Measurements from ENCODE around the gene FTCDNL1.

Gene FTCDNL1

DNA sequence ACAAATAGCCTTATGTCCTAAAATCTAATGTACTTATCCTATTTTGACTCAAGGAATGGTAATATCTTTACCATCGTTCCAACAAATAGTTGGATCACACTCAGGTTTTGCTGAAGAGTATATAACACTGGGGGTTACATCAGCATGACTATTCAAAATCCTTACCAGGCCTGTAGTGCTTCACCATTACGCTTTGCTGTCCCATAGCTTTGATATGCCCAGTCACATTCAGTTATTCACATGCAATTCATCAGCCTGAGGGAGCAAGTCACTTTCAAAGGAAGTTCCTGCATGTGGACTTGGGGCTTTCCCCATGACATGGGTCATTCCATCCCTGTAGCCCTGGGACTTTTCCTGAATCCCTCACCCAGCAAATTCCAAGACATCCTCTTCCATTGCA, 39.6 kb downstream of the FTCDNL1 start:
- H3K27ac ChIP-seq, result no peak overlapping the region
- no peak overlapping the region for H3K4me3 ChIP-seq
- no peaks in the 10 kb centered on the region for H3K9me3 ChIP-seq (ENCODE audit: low read depth, low read length)
- H3K36me3 ChIP-seq (ENCODE audit: insufficient read depth, low read length), result no peaks in the 10 kb centered on the region
- H3K9ac ChIP-seq (ENCODE audit: insufficient read length), result no peak overlapping the region
- DNase-seq (ENCODE audit: low read depth, low spot score), result no peak
- TF ChIP-seq EZH2 (IDR thresholded peaks at IDR 0.05) (no peak), FOXP2 (optimal IDR thresholded peaks at IDR 0.05; ENCODE audit: control extremely low read depth, extremely low read length, insufficient read depth) (no peak), POLR2AphosphoS5 (IDR thresholded peaks at IDR 0.05; ENCODE audit: borderline replicate concordance, low read depth, low read length) (no peak)

DNA sequence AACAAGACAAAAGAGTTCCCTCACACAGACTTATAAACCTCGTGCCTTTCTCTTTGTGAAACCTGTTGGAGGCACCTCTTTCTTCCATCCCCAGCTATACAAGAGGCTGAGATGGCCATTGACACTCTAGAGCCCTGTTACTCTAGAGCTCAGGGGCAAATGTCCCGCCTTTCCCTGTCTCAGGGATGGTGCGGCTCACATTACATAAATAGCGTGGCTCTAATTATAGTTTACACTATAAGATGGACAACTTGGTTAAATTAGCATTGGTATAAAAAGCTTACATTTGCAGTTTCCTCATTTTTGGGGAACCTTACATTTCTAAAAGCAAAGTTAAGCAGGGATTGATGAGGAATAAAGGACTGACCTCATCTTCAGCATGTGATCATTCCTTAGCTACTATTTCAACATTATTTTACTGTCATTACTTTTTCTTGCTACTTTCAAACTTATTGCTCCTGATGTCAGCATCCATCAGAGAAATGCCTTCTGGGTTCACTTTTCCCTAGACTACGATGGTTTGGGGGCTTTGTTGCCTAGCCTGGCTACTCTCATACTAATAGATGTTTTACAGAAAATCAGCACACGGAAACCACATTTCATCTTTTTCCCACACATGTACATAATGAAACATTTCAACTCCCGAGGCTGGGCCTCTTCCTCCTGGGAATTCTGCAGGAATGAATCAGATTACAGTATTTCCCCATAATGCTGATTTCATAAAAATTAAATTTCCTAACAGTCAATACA, 40.4 kb downstream of the FTCDNL1 start:
- Histone ChIP-seq H3K4me3 (no peak overlapping the region), H3K9ac (ENCODE audit: insufficient read length) (no peak overlapping the region), H3K36me3 (ENCODE audit: insufficient read depth, low read length) (no peaks in the 10 kb centered on the region), H3K9me3 (ENCODE audit: low read depth, low read length) (no peaks in the 10 kb centered on the region), H3K27ac (no peak overlapping the region)
- DNase-seq (ENCODE audit: low read depth, low spot score), result no peak
- no peak for TF ChIP-seq POLR2AphosphoS5 (IDR thresholded peaks at IDR 0.05; ENCODE audit: borderline replicate concordance, low read depth, low read length)
- no peak for TF ChIP-seq FOXP2 (optimal IDR thresholded peaks at IDR 0.05; ENCODE audit: control extremely low read depth, extremely low read length, insufficient read depth)
- no peak for TF ChIP-seq EZH2 (IDR thresholded peaks at IDR 0.05)

DNA sequence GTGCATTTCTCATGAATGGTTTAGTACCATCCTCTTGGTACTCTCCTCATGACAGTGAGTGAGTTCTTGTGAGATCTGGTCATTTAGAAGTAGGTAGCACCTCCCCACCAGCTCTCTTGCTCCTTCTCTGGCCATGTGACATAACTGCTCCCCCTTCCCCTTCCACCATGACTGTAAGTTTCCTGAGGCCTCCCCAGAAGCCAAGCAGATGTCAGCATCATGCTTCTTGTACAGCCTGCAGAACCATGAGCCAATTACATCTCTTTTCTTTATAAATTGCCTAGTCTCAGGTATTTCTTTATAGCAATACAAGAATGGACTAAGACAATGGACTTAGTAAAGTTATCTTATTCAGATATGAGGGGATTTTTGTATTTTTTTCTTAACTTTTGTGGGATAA, 43.0 kb downstream of the FTCDNL1 start:
- no peak for DNase-seq (ENCODE audit: low read depth, low spot score)
- no peak for TF ChIP-seq EZH2 (IDR thresholded peaks at IDR 0.05)
- no peak for TF ChIP-seq FOXP2 (optimal IDR thresholded peaks at IDR 0.05; ENCODE audit: control extremely low read depth, extremely low read length, insufficient read depth)
- TF ChIP-seq POLR2AphosphoS5 (IDR thresholded peaks at IDR 0.05; ENCODE audit: borderline replicate concordance, low read depth, low read length), result no peak

DNA sequence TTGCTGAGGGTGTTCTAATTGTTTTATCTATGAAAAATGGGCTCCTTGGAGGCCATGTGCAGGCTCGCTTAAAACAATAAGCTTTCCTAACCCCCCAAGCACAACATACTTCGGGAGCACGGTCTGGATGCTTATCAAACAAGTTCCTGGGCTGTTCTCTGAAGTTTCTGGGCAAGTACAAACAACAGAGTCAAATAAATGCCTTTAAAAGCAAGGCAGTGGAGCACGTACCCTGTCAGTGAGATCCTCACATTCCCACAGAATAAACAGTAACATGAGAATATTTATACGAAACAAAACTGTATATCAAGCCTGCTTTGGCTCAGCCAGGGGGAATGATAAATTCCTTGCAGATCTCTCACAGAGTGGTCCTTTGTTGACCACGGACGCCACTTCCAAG, 44.8 kb downstream of the FTCDNL1 start:
- Histone ChIP-seq H3K9ac (ENCODE audit: insufficient read length) (no peak overlapping the region), H3K4me3 (no peak overlapping the region), H3K27ac (no peak overlapping the region), H3K36me3 (ENCODE audit: insufficient read depth, low read length) (no peaks in the 10 kb centered on the region), H3K9me3 (ENCODE audit: low read depth, low read length) (no peaks in the 10 kb centered on the region)
- TF ChIP-seq EZH2 (IDR thresholded peaks at IDR 0.05), result no peak
- no peak for TF ChIP-seq POLR2AphosphoS5 (IDR thresholded peaks at IDR 0.05; ENCODE audit: borderline replicate concordance, low read depth, low read length)
- TF ChIP-seq FOXP2 (optimal IDR thresholded peaks at IDR 0.05; ENCODE audit: control extremely low read depth, extremely low read length, insufficient read depth), result no peak
- DNase-seq (ENCODE audit: low read depth, low spot score), result no peak

More for the DNA sequence above, 43.0 kb downstream of the FTCDNL1 start:
- Histone ChIP-seq H3K4me3 (no peak overlapping the region), H3K36me3 (ENCODE audit: insufficient read depth, low read length) (no peaks in the 10 kb centered on the region), H3K27ac (no peak overlapping the region), H3K9ac (ENCODE audit: insufficient read length) (no peak overlapping the region), H3K9me3 (ENCODE audit: low read depth, low read length) (no peaks in the 10 kb centered on the region)

DNA sequence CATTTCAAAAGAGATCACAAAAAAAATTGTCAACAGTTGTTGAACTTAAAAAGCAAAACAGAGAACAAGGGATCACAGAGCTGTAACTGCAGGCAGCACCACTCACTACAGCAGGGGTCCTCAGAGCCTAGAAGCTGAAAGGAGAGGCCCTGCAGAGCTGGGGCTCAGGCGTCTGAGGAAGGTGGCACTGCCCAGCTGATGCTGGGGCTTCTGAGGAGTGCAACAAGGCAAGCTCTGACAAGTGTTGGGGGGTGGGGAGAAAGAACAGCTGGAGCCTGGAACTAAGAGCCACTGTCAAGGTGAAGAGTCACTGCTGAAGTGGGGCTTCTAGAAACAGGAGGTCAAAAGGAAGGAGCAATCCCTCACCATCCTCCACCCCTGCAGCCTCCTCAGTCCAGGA, 46.2 kb downstream of the FTCDNL1 start:
- H3K9me3 ChIP-seq (ENCODE audit: low read depth, low read length), result no peaks in the 10 kb centered on the region
- no peak for DNase-seq (ENCODE audit: low read depth, low spot score)
- H3K36me3 ChIP-seq (ENCODE audit: insufficient read depth, low read length), result no peaks in the 10 kb centered on the region
- no peak overlapping the region for H3K27ac ChIP-seq
- no peak overlapping the region for H3K4me3 ChIP-seq
- no peak overlapping the region for H3K9ac ChIP-seq (ENCODE audit: insufficient read length)
- TF ChIP-seq EZH2 (IDR thresholded peaks at IDR 0.05) (no peak), POLR2AphosphoS5 (IDR thresholded peaks at IDR 0.05; ENCODE audit: borderline replicate concordance, low read depth, low read length) (no peak), FOXP2 (optimal IDR thresholded peaks at IDR 0.05; ENCODE audit: control extremely low read depth, extremely low read length, insufficient read depth) (no peak)

DNA sequence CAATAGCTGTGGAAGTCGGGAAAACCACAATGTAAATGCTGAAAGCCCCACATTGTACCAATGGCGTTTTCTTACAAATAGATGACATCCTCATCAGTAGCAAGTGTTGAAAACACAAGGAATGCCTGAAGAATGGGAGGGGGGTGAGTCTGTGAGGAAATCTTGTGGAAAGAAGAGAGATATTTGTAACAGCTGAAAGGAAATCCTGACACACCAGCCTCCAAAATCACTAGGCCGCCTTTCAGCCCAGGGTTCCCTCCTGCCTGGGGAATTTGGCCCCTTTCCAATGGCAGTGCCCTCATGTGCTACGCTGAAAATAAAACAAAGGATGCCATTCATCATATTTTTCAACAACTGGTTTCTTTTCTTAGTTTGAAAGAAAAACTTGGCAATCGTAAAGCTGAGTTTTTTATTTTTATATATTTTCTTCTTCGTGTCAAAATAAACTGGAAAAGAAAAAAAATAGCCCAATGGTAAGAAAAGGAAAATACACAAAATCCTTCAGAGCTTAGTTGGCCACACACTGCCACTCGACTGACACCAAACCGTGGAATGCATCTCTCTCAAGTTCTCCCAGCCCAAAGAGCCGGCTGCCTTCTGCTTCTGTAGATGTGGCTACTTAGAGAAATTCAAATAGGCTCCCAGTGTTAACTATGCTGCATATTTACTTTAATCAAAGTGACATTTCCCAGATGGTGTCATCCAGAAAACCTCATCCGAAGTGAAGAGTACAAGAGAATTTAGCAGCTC, 52.0 kb downstream of the FTCDNL1 start:
- Histone ChIP-seq H3K36me3 (ENCODE audit: insufficient read depth, low read length) (no peaks in the 10 kb centered on the region), H3K9me3 (ENCODE audit: low read depth, low read length) (no peaks in the 10 kb centered on the region), H3K4me3 (no peak overlapping the region), H3K9ac (ENCODE audit: insufficient read length) (no peak overlapping the region), H3K27ac (no peak overlapping the region)
- DNase-seq (ENCODE audit: low read depth, low spot score), result no peak
- no peak for TF ChIP-seq FOXP2 (optimal IDR thresholded peaks at IDR 0.05; ENCODE audit: control extremely low read depth, extremely low read length, insufficient read depth)
- no peak for TF ChIP-seq EZH2 (IDR thresholded peaks at IDR 0.05)
- no peak for TF ChIP-seq POLR2AphosphoS5 (IDR thresholded peaks at IDR 0.05; ENCODE audit: borderline replicate concordance, low read depth, low read length)

DNA sequence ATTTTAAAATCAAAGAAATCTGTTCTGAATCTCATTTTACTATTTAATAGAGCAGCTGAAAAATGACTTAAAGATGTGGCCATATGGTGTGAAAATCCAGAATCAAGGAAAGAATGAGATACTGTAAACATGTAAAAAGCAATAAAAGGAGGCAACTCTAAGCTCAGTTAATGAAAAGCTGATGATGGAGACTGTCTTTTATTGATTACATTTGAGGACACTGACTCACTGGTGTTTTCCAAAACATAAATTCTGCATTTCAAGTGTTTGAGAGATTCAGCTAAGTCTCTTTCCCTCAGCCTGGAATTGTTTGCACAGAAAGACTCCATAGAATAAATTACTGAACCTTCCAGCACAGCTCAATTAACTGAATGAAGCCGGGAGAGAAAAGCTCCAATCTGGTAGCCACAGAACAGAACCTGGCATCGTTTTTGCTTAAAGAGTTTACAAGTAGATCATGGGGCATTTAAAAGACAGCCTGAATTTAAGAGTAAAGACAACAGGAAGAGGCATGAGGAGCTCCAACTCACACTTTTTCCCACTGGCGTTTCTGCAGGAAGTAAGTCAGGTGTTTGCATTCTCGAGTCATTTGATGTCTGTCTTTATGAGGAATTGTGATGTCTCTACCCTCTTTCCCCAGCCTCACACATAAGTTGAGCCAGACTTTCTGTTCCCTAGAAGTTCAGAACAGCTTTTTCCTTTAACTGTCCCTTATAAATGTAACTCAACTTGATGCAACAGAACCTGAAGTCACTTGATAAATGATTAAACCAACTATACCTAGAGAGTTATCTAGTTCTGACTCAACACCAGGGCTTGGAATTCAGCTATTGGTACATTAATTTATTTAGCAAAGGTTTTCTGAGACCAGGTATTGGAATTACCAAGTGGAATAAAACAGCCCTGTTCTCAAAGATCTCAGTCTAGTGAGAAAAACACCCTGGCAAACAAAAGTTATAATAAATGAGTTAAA, 53.3 kb downstream of the FTCDNL1 start:
- H3K27ac ChIP-seq, result no peak overlapping the region
- H3K9ac ChIP-seq (ENCODE audit: insufficient read length), result no peak overlapping the region
- no peak overlapping the region for H3K4me3 ChIP-seq
- DNase-seq (ENCODE audit: low read depth, low spot score), result no peak
- no peaks in the 10 kb centered on the region for H3K36me3 ChIP-seq (ENCODE audit: insufficient read depth, low read length)
- H3K9me3 ChIP-seq (ENCODE audit: low read depth, low read length), result no peaks in the 10 kb centered on the region
- no peak for TF ChIP-seq EZH2 (IDR thresholded peaks at IDR 0.05)
- no peak for TF ChIP-seq FOXP2 (optimal IDR thresholded peaks at IDR 0.05; ENCODE audit: control extremely low read depth, extremely low read length, insufficient read depth)

DNA sequence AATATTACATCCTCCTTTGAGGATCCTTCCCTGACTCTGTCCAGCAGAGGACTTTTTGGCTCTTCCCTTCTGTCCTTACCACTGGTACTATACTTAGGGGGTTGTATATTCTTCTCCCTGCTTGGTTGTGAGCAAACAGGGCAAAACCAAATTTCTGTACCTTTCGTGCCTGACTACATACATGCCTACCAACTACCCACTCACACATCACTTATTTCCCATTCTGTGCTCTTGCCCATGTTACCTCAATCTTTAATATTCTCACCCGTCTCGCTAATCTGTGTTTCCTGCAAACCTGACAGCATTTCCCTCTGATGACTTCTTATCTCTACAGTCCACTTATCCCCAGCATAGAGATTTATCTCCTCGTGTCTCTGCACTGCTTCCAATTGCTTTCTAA, 58.6 kb downstream of the FTCDNL1 start:
- no peak for DNase-seq (ENCODE audit: low read depth, low spot score)
- no peak overlapping the region for H3K4me3 ChIP-seq
- H3K9me3 ChIP-seq (ENCODE audit: low read depth, low read length), result no peaks in the 10 kb centered on the region
- H3K27ac ChIP-seq, result no peak overlapping the region
- no peak overlapping the region for H3K9ac ChIP-seq (ENCODE audit: insufficient read length)
- TF ChIP-seq EZH2 (IDR thresholded peaks at IDR 0.05) (no peak), POLR2AphosphoS5 (IDR thresholded peaks at IDR 0.05; ENCODE audit: borderline replicate concordance, low read depth, low read length) (no peak), FOXP2 (optimal IDR thresholded peaks at IDR 0.05; ENCODE audit: control extremely low read depth, extremely low read length, insufficient read depth) (no peak)
- no peaks in the 10 kb centered on the region for H3K36me3 ChIP-seq (ENCODE audit: insufficient read depth, low read length)
